GM12878 (cell line): Measurements from ENCODE around the gene PPIF.

Experiments used
- CTCF ChIP-seq, 3 experiments: IDR thresholded peaks in 2 of 3; conservative IDR thresholded peaks in 1 of 3; 2 replicates each; pipeline ENCODE4 v1.5.1; 2011; ENCODE audit warnings: low read depth in 3 of 3, low read length in 3 of 3, mild to moderate bottlenecking in 3 of 3, control low read depth in 2 of 3, moderate library complexity in 2 of 3, inconsistent platforms in 1 of 3, mixed read lengths in 1 of 3; ENCODE audit not compliant: control insufficient read depth in 2 of 3, insufficient read depth in 1 of 3; ENCODE audit errors: extremely low read depth in 1 of 3
- EZH2 ChIP-seq: IDR thresholded peaks from 2 replicates; pipeline ENCODE4 v1.6.1; 2012; ENCODE audit warnings: low read depth, mild to moderate bottlenecking, control low read depth, inconsistent platforms, low read length, borderline replicate concordance; ENCODE audit not compliant: control insufficient read depth
- MLLT1 ChIP-seq: fragments of 450-650 bp; IDR thresholded peaks from 2 replicates; pipeline ENCODE4 v1.6.1; 2016; ENCODE audit warnings: mild to moderate bottlenecking
- NFXL1 ChIP-seq: fragments of 450-650 bp; IDR thresholded peaks from 2 replicates; pipeline ENCODE4 v1.6.1; 2017; ENCODE audit warnings: antibody characterized with exemption, mild to moderate bottlenecking, borderline replicate concordance
- STAT3 ChIP-seq: IDR thresholded peaks from 2 replicates; pipeline ENCODE4 v1.6.1; 2011; ENCODE audit warnings: low read depth, low read length, improper control_type of control experiment
- SUZ12 ChIP-seq: fragments of 200-600 bp; sonication (generic); IDR thresholded peaks from one replicate; pipeline ENCODE4 v1.6.1; 2018; ENCODE audit warnings: antibody characterized with exemption, mild to moderate bottlenecking; ENCODE audit not compliant: unreplicated experiment
- TF ChIP-seq, protein P1 (sequence below): IDR thresholded peaks from 2 replicates; pipeline ENCODE4 v1.6.1; 2012; ENCODE audit warnings: low read depth, low read length, improper control_type of control experiment

GRCh38 chr10:79381804-79382221 is 34.5 kb downstream of the PPIF start:
- TF ChIP-seq EZH2 (no peak), CTCF (IDR thresholded peaks at IDR 0.05 in 2 of 3, conservative IDR thresholded peaks at IDR 0.05 in 1 of 3; ENCODE audit: control insufficient read depth in 2 of 3, extremely low read depth in 1 of 3, insufficient read depth in 1 of 3, low read depth in 3 of 3, low read length in 3 of 3) (no peak), STAT3 (no peak), SUZ12 (no peak), MLLT1 (no peak), NFXL1 (no peak)
- TF ChIP-seq, protein P1, sequence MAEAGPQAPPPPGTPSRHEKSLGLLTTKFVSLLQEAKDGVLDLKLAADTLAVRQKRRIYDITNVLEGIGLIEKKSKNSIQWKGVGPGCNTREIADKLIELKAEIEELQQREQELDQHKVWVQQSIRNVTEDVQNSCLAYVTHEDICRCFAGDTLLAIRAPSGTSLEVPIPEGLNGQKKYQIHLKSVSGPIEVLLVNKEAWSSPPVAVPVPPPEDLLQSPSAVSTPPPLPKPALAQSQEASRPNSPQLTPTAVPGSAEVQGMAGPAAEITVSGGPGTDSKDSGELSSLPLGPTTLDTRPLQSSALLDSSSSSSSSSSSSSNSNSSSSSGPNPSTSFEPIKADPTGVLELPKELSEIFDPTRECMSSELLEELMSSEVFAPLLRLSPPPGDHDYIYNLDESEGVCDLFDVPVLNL, result no peak
